Prostate gland (tissue), 2 donors: ENCODE data around the gene PPP1R17. TPM values are rescaled to one million over a fixed set of nuclear protein-coding genes. Genes with fewer than 3 reads are reported as not detected.

Source experiments
- DNase-seq: peaks from one replicate; pipeline ENCODE4 v3.0.0-alpha.2; 2019; ENCODE audit warnings: low spot score
- H3K27ac ChIP-seq, 2 donors: fragments of 200-600 bp; sonication (generic); 2 replicates each; pipeline ENCODE4 v1.5.1; 2017 to 2019
- H3K27me3 ChIP-seq: fragments of 200-600 bp; sonication (generic); replicated peaks from 2 replicates; pipeline ENCODE4 v1.5.1; 2019; ENCODE audit not compliant: insufficient read depth
- H3K36me3 ChIP-seq, 2 donors: fragments of 200-600 bp; sonication (generic); 1 replicate in 1 of 2; 2 replicates in 1 of 2; pipeline versions ENCODE4 v1.5.1 to v1.8.1; 2017 to 2019
- H3K4me1 ChIP-seq: fragments of 200-600 bp; sonication (generic); replicated peaks from 2 replicates; pipeline ENCODE4 v1.5.1; 2019
- H3K4me3 ChIP-seq, 2 donors: fragments of 200-600 bp; sonication (generic); 2 replicates each; pipeline ENCODE4 v1.5.1; 2017 to 2019
- H3K9me3 ChIP-seq: fragments of 200-600 bp; sonication (generic); 2 replicates; pipeline ENCODE4 v1.5.1; 2017
- CTCF ChIP-seq, 4 experiments: fragments of 200-600 bp in 2 of 4; fragments of 450-650 bp in 2 of 4; sonication (generic) in 2 of 4; IDR thresholded peaks; 1 replicate in 3 of 4; 2 replicates in 1 of 4; pipeline ENCODE4 v1.5.1; 2016 to 2019; ENCODE audit warnings: antibody characterized with exemption in 4 of 4, mild to moderate bottlenecking in 2 of 4, moderate library complexity in 2 of 4
- POLR2A ChIP-seq: fragments of 450-650 bp; IDR thresholded peaks from one replicate; pipeline ENCODE4 v1.6.1; 2016; ENCODE audit warnings: antibody characterized with exemption, mild to moderate bottlenecking
- POLR2AphosphoS5 ChIP-seq: sonication (generic); formaldehyde crosslinking; IDR thresholded peaks from one replicate; pipeline ENCODE4 v1.6.1; 2017; ENCODE audit warnings: antibody characterized with exemption
- WGBS: methylation state at CpG from one replicate; pipeline ENCODE4 v1.1.5; 2018; 5-methylcytosine and 5-hydroxymethylcytosine counted together
- intact Hi-C: fragments of 100-400 bp; cut with DNase I; formaldehyde crosslinking; loops from one replicate; pipeline ENCODE4 v1.14.2; 2022
- total RNA-seq, 2 donors: library from RNA; depleted of rRNA; stranded (reverse); fragments of >200 nt; gene quantifications; one replicate each; pipeline ENCODE4 v1.1.0, GENCODE V29; 2016

The PPP1R17 gene
- total RNA-seq, 2 donors from 2014 or later: not detected

GRCh38 chr7:31648288-31648687 lies 38.7 kb upstream of the PPP1R17 start:
- Histone ChIP-seq H3K27ac (no peak overlapping the region), H3K4me1 (no peaks in the 10 kb centered on the region), H3K36me3 (no peaks in the 10 kb centered on the region), H3K9me3 (no peaks in the 10 kb centered on the region), H3K4me3 (no peak overlapping the region), H3K27me3 (no peaks in the 10 kb centered on the region)
- 100% methylated on average over 1 of the region's 1 CpG for WGBS
- TF ChIP-seq CTCF (IDR thresholded peaks at IDR 0.05) (peak in 1 of 4 experiments; percentile 9), POLR2A (no peak), POLR2AphosphoS5 (no peak)
- DNase-seq: no peak
- intact Hi-C loops: no loop called here

DNA sequence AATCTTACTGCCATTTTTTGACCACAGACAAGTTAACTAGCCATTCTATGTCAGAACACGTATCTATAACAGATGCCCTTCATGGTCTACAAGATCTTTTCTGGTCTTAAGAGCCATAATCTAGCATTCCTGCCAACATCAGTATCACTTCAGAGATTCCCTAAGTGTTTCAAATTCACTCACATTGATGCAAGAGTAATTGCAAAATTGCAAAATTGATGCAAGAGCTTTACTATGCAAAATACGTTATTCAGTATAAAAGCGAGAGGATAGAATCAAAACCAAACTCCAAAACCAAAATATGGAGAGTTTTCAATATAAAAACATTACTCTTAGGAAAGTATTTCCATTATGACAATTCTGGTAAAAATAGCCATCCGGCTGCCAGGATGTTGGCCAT lies 38.1 kb upstream of the PPP1R17 start:
- Histone ChIP-seq H3K27me3 (no peaks in the 10 kb centered on the region), H3K27ac (no peak overlapping the region), H3K4me1 (no peaks in the 10 kb centered on the region), H3K36me3 (no peaks in the 10 kb centered on the region), H3K9me3 (no peaks in the 10 kb centered on the region), H3K4me3 (no peak overlapping the region)
- WGBS: 90% methylated on average over 4 of the region's 4 CpGs
- no peak for DNase-seq
- intact Hi-C loops: no loop called here
- TF ChIP-seq POLR2A (no peak), CTCF (IDR thresholded peaks at IDR 0.05) (no peak), POLR2AphosphoS5 (no peak)

GRCh38 chr7:31651234-31652062 lies 35.6 kb upstream of the PPP1R17 start:
- 54% methylated on average over 7 of the region's 7 CpGs for WGBS
- H3K4me3 ChIP-seq: no peak overlapping the region
- intact Hi-C loops: no loop called here
- H3K9me3 ChIP-seq: no peaks in the 10 kb centered on the region
- no peak for DNase-seq
- no peaks in the 10 kb centered on the region for H3K4me1 ChIP-seq
- no peak for TF ChIP-seq POLR2AphosphoS5
- no peak for TF ChIP-seq POLR2A
- TF ChIP-seq CTCF (IDR thresholded peaks at IDR 0.05): no peak
- no peak overlapping the region for H3K27ac ChIP-seq
- no peaks in the 10 kb centered on the region for H3K36me3 ChIP-seq
- H3K27me3 ChIP-seq: no peaks in the 10 kb centered on the region

DNA sequence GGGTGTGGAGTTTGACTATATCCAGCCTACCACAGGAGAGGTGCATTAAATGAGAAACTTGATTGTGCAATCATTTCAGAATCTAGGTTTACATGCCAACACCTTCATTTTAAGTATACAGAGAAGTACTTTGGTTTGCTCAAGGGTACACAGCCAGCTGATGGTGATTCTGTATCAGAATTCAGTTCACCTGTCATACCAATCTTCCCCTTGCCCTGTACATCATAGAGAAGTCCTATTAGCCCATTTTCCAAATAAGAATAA lies 35.0 kb upstream of the PPP1R17 start:
- no peak for DNase-seq
- H3K27ac ChIP-seq: no peak overlapping the region
- H3K4me1 ChIP-seq: no peaks in the 10 kb centered on the region
- intact Hi-C loops: no loop called here
- TF ChIP-seq CTCF (IDR thresholded peaks at IDR 0.05): no peak
- TF ChIP-seq POLR2A: no peak
- no peak for TF ChIP-seq POLR2AphosphoS5
- H3K4me3 ChIP-seq: no peak overlapping the region
- H3K9me3 ChIP-seq: no peaks in the 10 kb centered on the region
- H3K27me3 ChIP-seq: no peaks in the 10 kb centered on the region
- H3K36me3 ChIP-seq: no peaks in the 10 kb centered on the region

DNA sequence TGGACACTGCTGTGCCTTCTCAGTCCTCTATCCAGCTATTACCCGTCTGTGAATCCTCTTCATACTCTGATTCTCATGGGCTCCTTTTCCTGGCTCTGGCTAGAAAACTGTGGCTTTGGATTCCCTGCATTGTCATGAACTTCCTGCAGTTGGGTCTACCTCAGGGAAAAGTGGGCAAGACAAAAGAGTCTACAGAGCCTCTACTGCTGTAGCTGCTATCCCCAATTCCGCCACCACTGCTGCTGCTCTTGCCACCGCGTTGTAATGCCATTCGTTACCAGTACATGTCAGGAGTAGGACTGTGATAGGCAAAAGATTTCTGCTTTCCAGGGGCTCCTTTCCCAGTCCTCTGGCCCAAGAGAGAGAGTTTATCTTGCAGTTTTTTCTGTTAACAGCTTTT lies 23.9 kb upstream of the PPP1R17 start:
- WGBS: 81% methylated on average over 5 of the region's 5 CpGs
- no peaks in the 10 kb centered on the region for H3K9me3 ChIP-seq
- no peak overlapping the region for H3K27ac ChIP-seq
- H3K4me1 ChIP-seq: no peaks in the 10 kb centered on the region
- TF ChIP-seq CTCF (IDR thresholded peaks at IDR 0.05): no peak
- TF ChIP-seq POLR2AphosphoS5: no peak
- TF ChIP-seq POLR2A: no peak
- H3K4me3 ChIP-seq: no peak overlapping the region
- intact Hi-C loops: no loop called here
- no peak for DNase-seq
- H3K36me3 ChIP-seq: no peaks in the 10 kb centered on the region
- H3K27me3 ChIP-seq: no peaks in the 10 kb centered on the region
